ENCODE results near the gene SNAP47.
A peak's percentile ranks its signal among the peaks of the same experiment; 100 is the strongest.

Gene SNAP47

DNA sequence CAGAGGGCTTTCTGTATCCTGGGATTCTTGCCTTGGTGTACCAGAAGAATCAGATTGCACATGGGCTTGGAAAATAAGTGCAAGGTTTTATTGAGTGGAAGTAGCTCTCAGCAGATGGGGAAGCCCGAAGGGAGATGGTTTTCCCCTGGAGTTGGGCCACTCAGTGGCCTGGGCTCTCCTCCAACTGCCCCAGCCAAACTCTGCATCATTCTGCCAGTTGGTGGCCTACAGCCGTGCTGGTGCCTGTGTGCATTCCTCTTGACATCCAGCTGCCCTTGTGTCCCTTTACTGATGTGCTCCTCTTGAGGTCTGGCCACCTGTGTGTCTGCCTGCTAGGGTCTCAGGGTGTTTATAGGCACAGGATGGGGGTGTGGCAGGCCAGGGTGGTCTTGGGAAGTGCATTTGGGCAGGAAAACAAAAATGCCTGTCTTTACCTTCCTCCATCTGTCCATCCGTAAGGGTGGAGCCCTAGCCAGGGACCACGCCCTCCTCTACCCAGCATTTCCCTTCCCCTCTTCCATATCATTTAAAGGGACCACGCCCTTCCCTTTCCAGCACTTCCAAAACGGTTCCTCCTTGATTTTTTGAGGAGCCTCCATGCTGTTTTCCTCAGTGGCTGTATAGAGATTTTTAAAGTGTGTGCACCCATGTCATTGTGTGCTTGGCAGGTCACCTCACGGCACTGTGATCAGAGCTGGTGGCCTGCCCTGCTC, 18.9 kb downstream of the SNAP47 start:
- no peak for DNase-seq

GRCh38 chr1:227754958-227755357, 19.7 kb downstream of the SNAP47 start:
- DNase-seq, result no peak

GRCh38 chr1:227756172-227756959, 21.1 kb downstream of the SNAP47 start:
- DNase-seq, result no peak

DNA sequence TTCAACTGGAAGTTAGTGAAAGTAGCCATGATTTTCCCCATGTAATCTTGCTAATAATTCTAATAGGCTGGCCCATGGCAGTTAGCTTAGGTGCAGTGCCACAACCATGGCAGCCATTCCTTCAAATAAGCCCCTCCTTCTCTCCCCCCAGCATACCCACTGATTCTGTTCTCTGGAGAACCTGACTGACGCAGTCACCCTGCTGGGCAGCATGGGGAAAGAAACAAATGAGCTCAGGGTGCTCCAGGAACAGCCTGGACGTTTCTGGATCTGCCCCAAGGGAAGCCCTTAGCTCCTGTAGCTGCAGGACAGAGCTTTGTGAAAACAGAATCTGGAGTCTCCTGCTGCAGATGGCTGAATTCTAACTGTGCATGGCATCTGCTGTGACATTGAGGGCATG, 22.5 kb downstream of the SNAP47 start:
- no peak for DNase-seq

DNA sequence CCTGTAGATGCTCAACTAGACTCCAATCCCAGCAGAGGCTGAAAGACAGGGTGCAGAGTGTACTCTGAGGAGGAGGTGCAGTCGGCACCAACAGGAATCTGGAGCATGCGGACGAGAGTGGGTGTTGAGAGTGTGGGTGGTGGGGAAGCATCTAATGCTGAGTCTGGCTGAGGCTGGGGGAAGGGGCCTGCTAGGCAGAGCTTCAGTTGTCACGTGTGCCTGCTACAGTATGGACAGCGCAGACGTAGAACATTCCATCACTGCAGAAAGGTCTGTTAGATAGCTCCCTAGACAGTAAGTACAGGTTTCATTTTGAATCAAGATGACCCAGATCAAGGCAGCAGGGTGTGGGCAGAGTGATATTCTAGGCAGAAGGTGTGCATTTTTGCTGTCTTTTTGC, 23.1 kb downstream of the SNAP47 start:
- DNase-seq, result no peak

- DNase-seq, result no peak
These were observed 24.4 kb downstream of the SNAP47 start for GRCh38 chr1:227759341-227760300.

GRCh38 chr1:227760377-227760776, 25.1 kb downstream of the SNAP47 start:
- DNase-seq, result no peak

DNA sequence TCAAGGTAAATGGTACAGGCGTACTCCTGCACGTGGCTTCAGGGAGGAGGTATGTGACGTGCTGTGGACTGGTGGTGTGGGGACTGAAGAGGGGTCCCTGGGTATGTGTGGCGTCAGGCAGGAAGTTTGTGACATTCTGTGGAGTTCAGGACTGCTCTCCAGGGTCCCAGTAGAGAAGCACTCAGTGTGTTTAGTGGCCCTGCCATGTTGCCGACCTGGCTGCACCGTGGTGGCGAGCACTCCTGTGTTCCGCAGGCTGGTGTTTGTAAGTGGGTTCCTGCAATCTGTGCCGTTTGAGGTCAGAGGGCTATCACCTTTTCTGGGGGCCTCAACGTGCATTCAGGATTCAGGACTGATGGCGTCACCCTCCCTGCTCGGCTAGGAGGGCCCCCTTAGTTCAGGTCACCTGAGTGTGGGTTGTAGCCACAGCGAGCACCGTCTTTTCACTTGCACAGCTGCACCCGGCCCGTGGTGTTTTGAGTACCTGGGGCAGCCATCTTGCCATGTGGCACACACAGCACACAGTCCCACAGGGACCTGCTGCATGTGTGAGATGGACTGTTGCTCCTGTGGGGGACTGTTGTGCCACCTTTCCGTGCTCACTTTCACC, 26.5 kb downstream of the SNAP47 start:
- DNase-seq, result no peak

- peak; percentile 89 for DNase-seq
These were observed 27.1 kb downstream of the SNAP47 start for GRCh38 chr1:227762231-227762911.

GRCh38 chr1:227763246-227764018, 28.2 kb downstream of the SNAP47 start:
- no peak for DNase-seq

GRCh38 chr1:227764019-227764391, 28.8 kb downstream of the SNAP47 start:
- no peak for DNase-seq

GRCh38 chr1:227765261-227766014, 30.2 kb downstream of the SNAP47 start:
- DNase-seq, result peak; percentile 15

DNA sequence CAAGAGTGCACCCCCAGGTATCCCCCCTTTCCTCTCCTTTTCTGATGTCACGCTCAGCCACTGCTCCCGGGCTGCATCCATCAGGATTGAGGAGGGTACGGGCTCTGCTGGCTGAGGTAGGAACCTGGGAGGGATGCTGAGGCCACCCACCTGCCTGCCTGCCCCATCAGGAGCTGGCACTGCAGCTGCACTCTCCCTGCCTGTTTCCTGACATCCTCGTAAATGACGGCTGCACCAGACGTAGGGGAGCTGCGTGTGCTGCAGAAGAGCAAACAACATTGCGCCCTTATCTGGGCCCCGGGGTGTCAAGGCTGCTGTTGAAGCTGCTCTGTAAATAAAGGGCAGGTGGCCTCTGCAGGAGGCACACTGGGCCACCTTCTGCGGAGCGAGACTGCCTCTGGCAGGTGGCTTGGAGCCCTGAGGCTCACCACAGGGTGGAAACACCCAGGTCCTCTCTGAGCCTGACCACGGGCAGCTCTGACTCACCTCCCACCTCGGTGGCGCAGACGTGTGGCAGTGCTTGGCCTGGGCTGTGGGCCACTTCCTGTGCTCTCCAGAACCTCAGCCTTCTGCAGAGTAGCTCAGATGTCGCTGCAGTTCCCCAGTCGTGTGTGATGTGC, 30.9 kb downstream of the SNAP47 start:
- peak; percentile 69 for DNase-seq

- peak; percentile 59 for DNase-seq
These were observed 31.5 kb downstream of the SNAP47 start for GRCh38 chr1:227766653-227767277.

DNA sequence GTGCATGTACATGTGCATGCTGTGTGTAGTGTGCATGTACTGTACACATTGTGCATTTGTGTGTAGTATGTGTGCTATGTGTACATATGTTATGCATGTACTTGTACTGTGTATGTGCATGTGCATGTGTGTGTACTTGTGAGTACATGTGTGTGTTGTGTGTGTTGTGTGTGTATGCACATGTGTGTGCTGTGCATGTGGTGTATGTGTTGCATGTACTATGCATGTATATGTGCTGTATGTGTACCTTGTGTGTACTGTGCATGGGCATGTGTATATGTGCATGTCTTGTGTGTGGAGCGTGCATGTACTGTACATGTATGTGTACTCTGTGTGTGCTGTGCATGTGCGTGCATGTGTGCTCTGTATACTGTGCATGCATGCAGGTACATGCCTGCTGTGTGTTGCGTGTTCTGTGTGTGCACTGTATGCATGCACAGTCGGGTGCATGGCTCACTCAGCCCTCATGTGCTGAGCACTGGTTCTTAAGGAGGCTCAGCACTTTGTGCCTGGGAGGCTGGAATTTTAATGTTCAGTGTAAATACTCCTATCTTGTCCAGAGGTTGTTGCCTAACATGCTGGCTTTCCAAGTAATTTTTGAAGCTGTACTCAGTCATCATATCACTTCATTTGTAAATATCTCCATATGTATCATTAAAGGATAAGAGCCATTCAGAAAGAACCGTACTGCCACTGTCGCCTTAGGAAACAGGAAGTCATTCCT, 32.3 kb downstream of the SNAP47 start:
- no peak for DNase-seq

GRCh38 chr1:227768125-227768439, 32.8 kb downstream of the SNAP47 start:
- no peak for DNase-seq

DNA sequence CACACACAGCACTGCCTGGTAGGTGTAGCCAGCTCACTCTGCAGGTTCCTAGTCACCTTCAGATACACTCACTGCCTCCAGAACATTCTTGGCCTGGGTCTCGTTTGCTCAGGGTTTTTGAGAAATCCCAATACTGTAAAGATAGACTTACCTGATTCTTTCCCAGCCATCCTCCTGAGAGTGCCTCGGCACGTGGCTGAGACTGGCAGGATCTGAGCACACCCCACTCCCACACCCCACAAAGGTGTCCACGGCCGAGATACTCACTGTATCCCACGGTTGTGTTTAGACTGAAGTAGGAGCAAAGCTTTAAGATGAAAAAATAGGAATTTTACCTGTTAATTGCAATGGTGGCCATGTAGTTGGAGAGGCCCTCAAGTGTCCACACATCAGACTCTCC, 33.4 kb downstream of the SNAP47 start:
- no peak for DNase-seq

DNA sequence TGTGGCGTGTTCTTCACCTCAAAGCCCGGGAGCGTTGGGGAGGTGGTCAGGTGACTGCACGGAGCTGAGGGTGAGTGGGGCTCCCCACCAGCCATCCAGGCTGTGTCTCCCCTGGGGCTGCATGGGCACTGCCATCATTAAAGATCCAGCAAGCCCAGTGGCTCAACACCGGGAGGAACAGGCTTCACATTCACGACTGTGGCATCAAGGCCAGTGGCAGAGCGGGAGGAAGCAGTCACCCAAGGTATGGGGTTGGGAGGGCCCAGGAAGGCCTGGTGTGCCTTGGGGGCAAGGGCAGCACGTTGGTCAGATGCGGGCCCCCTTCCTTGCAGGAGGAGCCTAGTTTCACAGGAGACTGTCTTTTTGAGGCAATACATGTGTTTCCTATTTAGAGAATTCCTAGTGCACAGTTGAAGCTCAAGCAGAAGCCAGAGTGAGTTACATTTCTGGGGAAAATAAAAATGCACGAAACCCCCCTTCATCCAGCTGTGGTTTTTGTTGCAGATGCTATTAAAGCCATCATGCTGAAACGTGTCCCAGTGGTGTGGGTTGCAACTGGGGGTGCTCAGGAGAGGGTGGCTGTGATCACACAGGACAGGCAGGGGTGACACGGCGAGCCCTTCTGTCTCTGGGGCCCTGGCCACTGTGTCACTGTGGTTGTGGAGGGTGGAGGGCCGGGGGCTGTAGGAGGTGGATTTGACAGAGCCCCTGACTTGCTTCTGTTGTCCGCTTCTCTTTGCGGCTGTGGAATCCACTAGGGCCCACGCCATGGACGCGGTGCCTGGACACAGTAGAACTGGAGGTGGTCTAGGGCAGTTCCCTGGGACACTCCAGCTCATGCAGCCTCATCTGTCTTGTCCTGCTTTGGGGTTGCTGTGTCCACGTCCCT, 34.1 kb downstream of the SNAP47 start:
- no peak for DNase-seq

All from MV-4-11 (cell line).